ENCODE data around the gene LSM2. TPM values are rescaled to one million over a fixed set of nuclear protein-coding genes. Genes with fewer than 3 reads are reported as not detected.

LSM2 gene
- total and polyA plus RNA-seq, 9 of the 15 experiments (the other 6 are each of a cell fraction or from before 2014, with no cell fraction given) = 154 to 407 (median 223) TPM

DNA sequence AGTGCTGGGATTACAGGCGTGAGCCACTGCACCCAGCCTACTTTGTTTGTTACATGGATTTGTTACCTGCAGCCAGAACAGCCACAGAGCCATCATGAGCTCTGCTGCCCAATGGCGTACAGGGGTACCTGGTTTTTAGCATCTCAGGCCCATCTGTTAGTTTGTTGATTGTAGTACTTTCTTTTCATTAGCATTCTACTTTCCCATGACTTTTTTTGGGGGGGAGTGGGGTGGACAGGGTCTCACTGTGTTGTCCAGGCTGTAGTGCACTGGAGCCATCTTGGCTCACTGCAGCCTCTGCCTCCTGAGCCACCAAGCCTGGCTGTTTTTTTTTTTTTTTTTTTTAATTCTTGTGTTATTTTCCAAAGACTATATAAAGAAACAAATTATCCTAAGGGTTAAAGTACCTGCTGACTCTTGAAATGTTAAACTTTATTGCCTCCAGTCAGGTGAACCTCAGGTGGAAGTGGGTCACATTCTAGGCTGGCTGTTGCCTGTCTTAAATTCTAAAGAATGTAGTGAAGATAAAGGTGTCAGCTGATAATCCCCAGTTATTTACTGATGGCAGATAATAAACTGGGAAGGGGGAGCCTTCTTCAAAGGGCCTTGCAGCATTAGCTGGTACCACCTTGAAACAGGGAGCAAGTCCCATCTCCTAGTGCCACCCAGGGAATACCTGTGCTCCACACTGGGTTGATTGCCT lies 40.7 kb upstream of the LSM2 start (continued):
- TF ChIP-seq, protein P1, sequence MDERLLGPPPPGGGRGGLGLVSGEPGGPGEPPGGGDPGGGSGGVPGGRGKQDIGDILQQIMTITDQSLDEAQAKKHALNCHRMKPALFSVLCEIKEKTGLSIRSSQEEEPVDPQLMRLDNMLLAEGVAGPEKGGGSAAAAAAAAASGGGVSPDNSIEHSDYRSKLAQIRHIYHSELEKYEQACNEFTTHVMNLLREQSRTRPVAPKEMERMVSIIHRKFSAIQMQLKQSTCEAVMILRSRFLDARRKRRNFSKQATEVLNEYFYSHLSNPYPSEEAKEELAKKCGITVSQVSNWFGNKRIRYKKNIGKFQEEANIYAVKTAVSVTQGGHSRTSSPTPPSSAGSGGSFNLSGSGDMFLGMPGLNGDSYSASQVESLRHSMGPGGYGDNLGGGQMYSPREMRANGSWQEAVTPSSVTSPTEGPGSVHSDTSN (CRISPR knock-in tag; IDR thresholded peaks at IDR 0.05; ENCODE audit: low read depth) = no peak
- TF ChIP-seq, protein P1 (tag; conservative IDR thresholded peaks at IDR 0.05; ENCODE audit: low read depth) = 0 out of 2 replicates have a peak, but pooled peaks have one; percentile 25
- TF ChIP-seq BRCA1 (IDR thresholded peaks at IDR 0.05) (no peak), BRCA1 (CRISPR knock-in tag; IDR thresholded peaks at IDR 0.05) (no peak), RFX5 (IDR thresholded peaks at IDR 0.05; ENCODE audit: low read depth, low read length) (no peak), SRSF7 (optimal IDR thresholded peaks at IDR 0.05; ENCODE audit: low read depth, low read length) (no peak), ZNF778 (CRISPR knock-in tag; IDR thresholded peaks at IDR 0.05) (no peak), SMARCE1 (IDR thresholded peaks at IDR 0.05) (peak; percentile 24; the same call in 1 of the 2 replicates), SREBF1 (IDR thresholded peaks at IDR 0.05; ENCODE audit: borderline replicate concordance, low read depth, low read length) (no peak)
